ENCODE data around the gene BBOX1. TPM values are rescaled to one million over a fixed set of nuclear protein-coding genes. Genes with fewer than 3 reads are reported as not detected.

Gene BBOX1
- total and polyA plus RNA-seq, 9 donors = 0.04 to 2.3 (median 0.52) TPM; not detected in 3

GRCh38 chr11:27107548-27107947, 66.9 kb downstream of the BBOX1 start:
- no peak for TF ChIP-seq EP300 (IDR thresholded peaks at IDR 0.05)
- no peak for TF ChIP-seq POLR2A (IDR thresholded peaks at IDR 0.05)
- no peak for TF ChIP-seq CTCF (IDR thresholded peaks at IDR 0.05)
- Histone ChIP-seq H3K4me3 (no peak overlapping the region), H3K36me3 (no peaks in the 10 kb centered on the region), H3K27ac (no peak overlapping the region), H3K4me1 (ENCODE audit: insufficient read depth) (no peaks in the 10 kb centered on the region), H3K9me3 (no peaks in the 10 kb centered on the region), H3K27me3 (no peaks in the 10 kb centered on the region)
- intact Hi-C loops (cut with DNase I) = no loop called here
- no peak for DNase-seq

- TF ChIP-seq EP300 (IDR thresholded peaks at IDR 0.05) (no peak), POLR2A (IDR thresholded peaks at IDR 0.05) (no peak), CTCF (IDR thresholded peaks at IDR 0.05) (no peak)
- 72 to 79% (median 76%) methylated on average over 4 of the region's 4 CpGs for WGBS, 3 donors
- H3K36me3 ChIP-seq = no peaks in the 10 kb centered on the region
Observed at GRCh38 chr11:27108809-27109208, 68.2 kb downstream of the BBOX1 start.

GRCh38 chr11:27111896-27112295, 71.3 kb downstream of the BBOX1 start:
- no peak overlapping the region for H3K27ac ChIP-seq
- intact Hi-C loops (cut with DNase I) = no loop called here
- DNase-seq = no peak
- 77 to 79% (median 77%) methylated on average over 2 of the region's 2 CpGs for WGBS, 3 donors
- H3K4me3 ChIP-seq = no peak overlapping the region
- no peaks in the 10 kb centered on the region for H3K4me1 ChIP-seq (ENCODE audit: insufficient read depth)
- H3K27me3 ChIP-seq = no peaks in the 10 kb centered on the region
- no peaks in the 10 kb centered on the region for H3K9me3 ChIP-seq
- TF ChIP-seq EP300 (IDR thresholded peaks at IDR 0.05) (no peak), POLR2A (IDR thresholded peaks at IDR 0.05) (no peak), CTCF (IDR thresholded peaks at IDR 0.05) (no peak)
- no peaks in the 10 kb centered on the region for H3K36me3 ChIP-seq

More at GRCh38 chr11:27108809-27109208, 68.2 kb downstream of the BBOX1 start:
- Histone ChIP-seq H3K4me3 (no peak overlapping the region), H3K27me3 (no peaks in the 10 kb centered on the region), H3K4me1 (ENCODE audit: insufficient read depth) (no peaks in the 10 kb centered on the region), H3K9me3 (no peaks in the 10 kb centered on the region), H3K27ac (no peak overlapping the region)
- intact Hi-C loops (cut with DNase I) = no loop called here
- DNase-seq = no peak

- TF ChIP-seq CTCF (IDR thresholded peaks at IDR 0.05) = no peak
- TF ChIP-seq POLR2A (IDR thresholded peaks at IDR 0.05) = no peak
- no peak for TF ChIP-seq EP300 (IDR thresholded peaks at IDR 0.05)
- Histone ChIP-seq H3K27me3 (no peaks in the 10 kb centered on the region), H3K4me3 (no peak overlapping the region), H3K9me3 (no peaks in the 10 kb centered on the region), H3K27ac (no peak overlapping the region), H3K36me3 (no peaks in the 10 kb centered on the region), H3K4me1 (ENCODE audit: insufficient read depth) (no peaks in the 10 kb centered on the region)
- DNase-seq = no peak
- intact Hi-C loops (cut with DNase I) = no loop called here
- WGBS, 3 donors = 95 to 100% (median 96%) methylated on average over 1 of the region's 1 CpG
Observed at GRCh38 chr11:27112946-27113345, 72.3 kb downstream of the BBOX1 start.
